Activated CD8-positive, alpha-beta memory T cell treated with anti-CD3 and anti-CD28 coated beads, Interleukin-2, amount 50 U/mL, for 4 hours (primary cell): Measurements from ENCODE around the gene SLC22A14.
"Not testable (repeated sequence)": the region's sequence is repeated elsewhere in the genome, so short reads cannot be mapped to it uniquely, and the experiment has no call there.

Experiments used
- DNase-seq: peaks from one replicate; pipeline ENCODE4 v3.0.0-alpha.2; 2020

SLC22A14 gene

GRCh38 chr3:38274864-38275649 is 7.0 kb upstream of the SLC22A14 start:
- no peak for DNase-seq

- DNase-seq: no peak
These were observed 6.4 kb upstream of the SLC22A14 start for GRCh38 chr3:38275658-38276057.

GRCh38 chr3:38276081-38276916 is 5.8 kb upstream of the SLC22A14 start:
- no peak for DNase-seq

GRCh38 chr3:38276917-38277630 is 5.0 kb upstream of the SLC22A14 start:
- no peak for DNase-seq

- no peak for DNase-seq
These were observed 3.3 kb upstream of the SLC22A14 start for GRCh38 chr3:38278841-38279240.

GRCh38 chr3:38283810-38284755 is 2.0 kb downstream of the SLC22A14 start:
- no peak for DNase-seq

GRCh38 chr3:38284756-38285150 is 2.7 kb downstream of the SLC22A14 start:
- DNase-seq: no peak

GRCh38 chr3:38289286-38290217 is 7.5 kb downstream of the SLC22A14 start:
- not testable (repeated sequence) for DNase-seq

GRCh38 chr3:38297053-38297452 is 15.0 kb downstream of the SLC22A14 start:
- DNase-seq: not testable (repeated sequence)

- DNase-seq: no peak
These were observed 15.4 kb downstream of the SLC22A14 start for GRCh38 chr3:38297537-38297936.

GRCh38 chr3:38297947-38298711 is 16.0 kb downstream of the SLC22A14 start:
- no peak for DNase-seq

GRCh38 chr3:38306941-38307340 is 24.8 kb downstream of the SLC22A14 start:
- no peak for DNase-seq

GRCh38 chr3:38307599-38307998 is 25.5 kb downstream of the SLC22A14 start:
- no peak for DNase-seq

- DNase-seq: no peak
These were observed 26.4 kb downstream of the SLC22A14 start for GRCh38 chr3:38308456-38308855.

GRCh38 chr3:38311476-38311875 is 29.4 kb downstream of the SLC22A14 start:
- no peak for DNase-seq

- no peak for DNase-seq
These were observed 29.8 kb downstream of the SLC22A14 start for GRCh38 chr3:38311941-38312340.

GRCh38 chr3:38312356-38312755 is 30.3 kb downstream of the SLC22A14 start:
- no peak for DNase-seq

- no peak for DNase-seq
These were observed 31.2 kb downstream of the SLC22A14 start for GRCh38 chr3:38313263-38313662.

GRCh38 chr3:38313695-38314094 is 31.6 kb downstream of the SLC22A14 start:
- DNase-seq: no peak

- DNase-seq: no peak
These were observed 32.1 kb downstream of the SLC22A14 start for GRCh38 chr3:38314112-38314763.
